ENCODE measurements around the gene SF3B1.
"Not testable (repeated sequence)": the region's sequence is repeated elsewhere in the genome, so short reads cannot be mapped to it uniquely, and the experiment has no call there.

SF3B1 gene

DNA sequence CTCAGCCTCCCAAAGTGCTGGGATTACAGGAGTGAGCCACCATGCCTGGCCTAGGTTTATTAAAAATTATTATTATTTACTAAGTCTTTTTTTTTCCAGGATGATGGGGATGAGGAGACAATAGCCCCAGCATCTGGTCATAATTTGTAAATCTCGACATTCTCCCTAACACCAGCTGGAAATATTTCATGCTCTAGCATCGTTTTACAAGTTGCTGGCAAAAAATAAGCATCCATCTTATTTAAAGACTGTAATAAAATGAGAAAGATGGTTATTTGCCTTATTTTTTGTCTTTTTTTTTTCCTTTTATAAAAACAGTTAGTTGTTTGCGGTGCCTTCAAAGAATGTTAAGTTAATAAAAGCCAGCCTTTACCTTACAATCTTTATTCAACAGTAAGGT lies 56.7 kb downstream of the SF3B1 start:
- DNase-seq, result no peak

DNA sequence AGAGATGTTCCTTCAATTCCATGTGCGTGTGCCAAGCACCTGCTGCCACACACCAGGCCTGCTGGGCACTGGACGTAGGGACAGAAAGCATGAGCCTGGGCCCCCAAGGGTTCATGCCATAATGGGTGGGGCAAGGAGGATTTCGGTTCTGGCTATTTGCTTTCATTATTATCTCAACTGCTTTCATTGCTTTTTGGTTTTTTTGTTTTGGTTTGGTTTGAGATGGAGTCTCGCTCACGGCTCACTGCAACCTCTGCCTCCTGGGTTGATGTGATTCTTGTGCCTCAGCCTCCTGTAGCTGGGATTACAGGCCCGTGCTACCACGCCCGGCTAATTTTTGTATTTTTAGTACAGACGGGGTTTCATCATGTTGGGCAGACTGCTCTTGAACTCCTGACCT lies 57.2 kb downstream of the SF3B1 start:
- no peak for DNase-seq

DNA sequence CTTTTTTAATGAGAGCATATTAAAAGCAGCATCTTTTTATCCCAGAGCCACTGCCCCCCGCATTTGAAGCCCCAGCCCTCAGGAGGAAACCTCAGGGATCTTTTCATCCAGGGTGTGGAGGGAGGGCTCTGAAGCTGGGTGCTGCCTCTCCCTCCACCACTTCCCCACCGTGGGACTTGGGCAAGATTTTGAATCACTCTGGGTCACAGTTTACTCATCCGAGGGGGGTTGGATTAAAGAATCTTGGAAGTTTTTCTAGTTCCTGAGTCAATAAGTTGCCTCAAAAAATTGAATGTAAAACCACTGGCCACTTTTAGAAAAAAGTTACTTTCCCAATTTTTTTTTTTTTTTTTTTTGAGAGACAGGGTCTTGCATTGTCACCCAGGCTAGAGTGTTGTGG lies 62.2 kb downstream of the SF3B1 start:
- DNase-seq, result no peak

DNA sequence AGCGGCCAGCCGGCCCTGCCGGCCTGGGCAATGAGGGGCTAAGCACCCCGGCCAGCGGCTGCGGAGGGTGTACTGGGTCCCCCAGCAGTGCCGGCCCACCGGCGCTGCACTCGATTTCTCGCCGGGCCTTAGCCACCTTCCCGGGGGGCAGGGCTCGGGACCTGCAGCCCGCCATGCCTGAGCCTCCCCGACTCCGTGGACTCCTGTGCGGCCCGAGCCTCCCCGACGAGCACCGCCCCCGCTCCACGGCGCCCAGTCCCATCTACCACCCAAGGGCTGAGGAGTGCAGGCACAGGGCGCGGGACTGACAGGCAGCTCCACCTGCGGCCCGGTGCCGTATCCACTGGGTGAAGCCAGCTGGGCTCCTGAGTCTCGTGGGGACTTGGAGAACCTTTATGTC lies 64.2 kb downstream of the SF3B1 start:
- not testable (repeated sequence) for DNase-seq

DNA sequence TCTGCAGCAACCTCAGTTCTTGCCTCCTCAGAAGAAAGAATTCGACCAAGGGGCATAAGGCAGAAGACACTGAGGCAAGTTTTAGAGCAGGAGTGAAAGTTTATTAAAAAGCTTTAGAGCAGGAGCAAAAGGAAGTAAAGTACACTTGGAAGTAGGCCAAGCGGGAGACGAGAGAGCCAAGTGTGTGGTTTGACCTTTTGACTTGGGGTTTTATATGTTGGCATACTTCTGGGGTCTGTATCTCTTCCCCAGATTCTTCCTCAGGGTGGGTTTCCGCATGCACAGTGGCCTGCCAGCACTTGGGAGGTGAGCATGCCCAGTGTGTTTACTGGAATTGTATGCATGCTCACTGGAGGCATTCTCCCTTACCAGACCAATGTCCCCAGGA lies 64.9 kb downstream of the SF3B1 start:
- DNase-seq, result peak; percentile 16

DNA sequence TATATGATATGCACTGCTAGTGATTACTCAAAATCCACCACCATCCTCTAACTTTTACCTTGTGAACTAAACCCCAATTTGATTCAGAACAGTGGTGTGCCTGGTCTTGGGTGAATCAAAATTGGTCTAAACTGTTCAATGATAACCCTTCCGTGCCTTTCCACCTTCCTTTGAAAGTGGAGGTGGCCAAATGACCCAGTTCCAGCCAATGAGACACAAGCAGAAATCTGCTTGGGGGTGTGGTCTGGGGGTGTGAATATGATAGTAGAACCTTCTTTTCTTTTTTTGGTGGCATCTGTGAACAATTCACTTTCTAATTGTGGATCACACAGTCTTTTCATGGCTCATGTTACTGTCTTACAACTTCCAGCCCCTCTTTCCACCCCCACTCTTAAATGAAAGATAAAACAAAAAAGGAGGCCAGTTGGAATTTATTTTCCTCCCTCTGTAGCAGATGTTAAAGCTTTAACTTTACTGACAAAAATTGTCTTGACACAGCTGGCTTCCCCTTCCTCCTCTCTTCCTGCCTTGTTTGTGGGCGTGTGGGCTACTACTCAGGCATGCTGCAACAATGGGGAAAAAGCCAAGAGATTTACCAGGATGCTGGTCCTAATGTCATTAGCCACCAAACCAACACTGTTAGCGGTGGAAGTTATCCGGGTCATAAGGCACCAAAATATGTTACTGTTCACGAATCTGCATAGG lies 65.4 kb downstream of the SF3B1 start:
- DNase-seq, result no peak

DNA sequence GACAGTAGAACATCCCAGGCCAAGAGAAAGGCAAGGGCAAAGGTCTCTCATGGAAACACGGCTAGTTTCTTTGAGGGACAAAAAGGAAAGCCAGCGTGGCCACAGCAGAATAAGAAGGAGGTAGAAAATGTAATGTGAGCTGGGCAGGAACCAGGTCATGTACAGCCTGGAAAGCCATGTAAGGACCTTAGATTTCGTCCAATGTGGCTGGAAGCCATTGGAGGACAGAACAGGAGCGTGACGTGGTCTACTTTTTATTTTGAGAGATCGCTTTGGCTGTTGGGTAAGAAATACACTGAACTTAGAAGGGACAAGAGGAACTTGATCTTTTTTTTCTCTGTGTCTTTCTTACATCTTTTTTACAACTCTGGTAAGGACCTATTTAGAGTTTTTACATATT lies 66.4 kb downstream of the SF3B1 start:
- DNase-seq, result no peak

DNA sequence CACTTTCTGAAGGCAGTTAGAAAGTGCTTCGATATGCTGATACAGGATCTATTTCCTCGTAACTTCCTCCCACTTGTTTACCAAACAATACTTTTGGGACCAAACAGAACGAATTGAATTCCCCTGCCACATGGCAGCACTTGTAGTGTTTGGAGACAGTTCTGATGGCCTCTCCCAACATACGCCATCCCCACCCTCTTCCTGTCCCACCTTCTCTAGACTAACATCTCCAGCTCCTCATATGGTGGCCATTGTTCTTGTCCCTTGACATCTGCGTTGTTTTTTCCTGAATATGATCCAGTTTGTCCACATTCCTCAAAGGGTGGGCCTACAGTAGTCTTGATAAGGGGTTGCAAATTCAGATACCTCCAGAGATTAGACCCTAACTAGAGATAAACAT lies 70.8 kb downstream of the SF3B1 start:
- DNase-seq, result no peak

DNA sequence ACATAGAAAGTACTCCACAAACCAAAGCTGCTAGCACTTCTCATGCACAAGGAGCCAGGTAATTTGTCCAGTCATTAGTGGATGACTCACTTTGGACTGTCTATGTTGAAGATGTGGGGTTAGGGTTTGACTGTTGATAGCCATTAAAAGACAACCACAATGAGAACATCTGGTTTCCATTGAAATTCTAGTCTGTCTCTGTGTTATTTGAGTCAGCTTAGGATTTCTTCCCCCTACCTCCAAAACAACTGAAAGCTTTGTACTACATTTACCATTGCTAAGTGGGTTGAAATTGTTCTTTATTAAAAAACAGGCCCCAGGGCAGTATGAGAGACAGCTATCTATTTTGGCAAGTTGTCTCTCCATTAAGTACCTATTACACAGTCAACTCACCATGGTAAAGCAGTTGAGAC lies 74.1 kb downstream of the SF3B1 start:
- no peak for DNase-seq

DNA sequence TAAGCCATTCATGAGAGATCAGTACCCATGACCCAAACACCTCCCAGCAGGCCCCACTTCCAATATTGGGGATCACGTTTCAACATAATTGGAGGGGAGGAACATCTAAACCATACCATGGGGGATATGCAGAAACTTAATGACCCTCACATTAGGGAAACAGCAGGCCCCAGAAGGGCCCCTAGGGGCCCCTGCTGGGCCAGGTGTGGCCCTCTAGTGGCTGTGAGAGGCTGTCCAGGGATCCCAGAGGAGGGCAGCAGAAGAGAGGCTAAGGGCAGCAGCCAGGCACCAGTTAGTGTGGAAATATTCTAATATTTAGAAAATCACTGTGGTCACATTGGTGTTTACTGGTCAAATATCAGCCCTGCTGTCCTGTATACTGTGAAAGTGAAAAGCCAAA lies 75.0 kb downstream of the SF3B1 start:
- no peak for DNase-seq

DNA sequence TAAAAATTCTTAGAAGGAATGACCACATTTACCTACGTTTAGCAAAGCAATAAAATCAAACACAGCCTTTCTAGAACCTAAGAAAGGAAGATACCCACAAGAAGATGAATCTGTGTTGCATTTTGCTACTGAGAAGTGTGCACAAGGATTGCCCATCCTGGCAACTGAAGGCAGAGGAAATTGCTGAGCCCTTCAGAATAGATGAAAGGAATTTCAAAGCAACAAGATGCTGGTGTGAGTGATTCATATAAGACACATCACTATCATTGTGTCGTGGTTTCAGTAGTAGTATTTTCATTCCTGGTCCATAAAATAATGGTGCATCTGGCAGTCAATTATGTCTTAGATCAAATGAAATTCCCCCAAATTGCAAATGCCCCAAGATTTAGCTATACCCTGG lies 75.9 kb downstream of the SF3B1 start:
- DNase-seq, result peak; percentile 43

DNA sequence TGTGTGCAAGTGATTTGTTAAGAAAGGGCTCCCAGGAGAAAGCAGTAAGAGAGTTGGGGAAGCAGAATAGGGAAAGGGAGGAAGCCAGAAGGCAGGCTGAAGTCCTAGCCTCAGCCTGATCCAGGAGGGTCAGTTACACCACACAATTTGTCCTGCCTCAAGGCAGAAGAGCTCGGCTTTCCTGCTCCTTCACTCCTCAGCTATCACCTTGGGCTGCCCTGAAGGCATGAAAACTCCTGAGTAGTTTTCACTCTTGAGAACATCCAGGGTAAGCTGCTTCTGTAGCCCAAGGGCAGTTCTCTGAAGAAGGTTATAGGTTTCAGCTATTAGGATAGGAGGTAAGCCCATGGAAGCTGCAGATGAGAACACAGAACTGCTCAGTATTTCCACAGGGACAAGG lies 76.8 kb downstream of the SF3B1 start:
- DNase-seq, result no peak

DNA sequence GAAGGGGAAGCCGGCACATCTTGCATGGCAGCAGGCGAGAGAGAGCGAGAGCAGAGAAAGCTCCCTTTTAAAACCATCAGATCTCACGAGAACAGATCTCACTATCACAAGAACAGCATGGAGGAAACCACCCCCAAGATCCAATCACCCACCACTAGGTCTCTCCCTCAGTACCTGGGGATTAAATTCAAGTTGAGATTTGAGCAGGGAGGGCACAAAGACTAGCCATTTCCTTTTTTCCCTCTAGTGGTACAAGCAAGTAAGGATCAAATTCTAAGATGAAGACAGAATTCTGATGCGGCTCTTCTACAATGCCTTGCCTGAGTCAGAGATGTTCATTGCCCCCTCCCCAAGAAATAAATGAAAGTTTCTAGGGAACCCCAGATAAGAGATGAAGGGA lies 78.7 kb downstream of the SF3B1 start:
- no peak for DNase-seq

DNA sequence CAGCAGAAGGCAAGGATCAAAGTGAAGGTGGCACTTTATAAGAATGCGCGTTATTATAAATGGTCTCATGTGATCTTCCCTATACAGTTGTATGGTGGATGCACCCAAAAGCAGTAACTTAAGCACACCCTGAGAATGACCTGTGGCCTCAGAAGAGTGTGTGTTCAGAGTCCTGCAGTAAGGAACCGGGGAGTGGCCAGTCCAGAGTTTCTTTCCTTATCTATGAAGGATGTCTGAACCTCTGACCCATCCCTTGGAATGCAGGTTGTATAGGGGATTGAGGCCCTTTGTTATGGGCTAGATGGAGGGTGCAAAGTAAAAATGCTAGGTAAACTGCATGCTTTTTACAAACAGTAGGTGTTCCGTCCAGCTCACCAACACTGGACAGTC lies 80.7 kb downstream of the SF3B1 start:
- no peak for DNase-seq

DNA sequence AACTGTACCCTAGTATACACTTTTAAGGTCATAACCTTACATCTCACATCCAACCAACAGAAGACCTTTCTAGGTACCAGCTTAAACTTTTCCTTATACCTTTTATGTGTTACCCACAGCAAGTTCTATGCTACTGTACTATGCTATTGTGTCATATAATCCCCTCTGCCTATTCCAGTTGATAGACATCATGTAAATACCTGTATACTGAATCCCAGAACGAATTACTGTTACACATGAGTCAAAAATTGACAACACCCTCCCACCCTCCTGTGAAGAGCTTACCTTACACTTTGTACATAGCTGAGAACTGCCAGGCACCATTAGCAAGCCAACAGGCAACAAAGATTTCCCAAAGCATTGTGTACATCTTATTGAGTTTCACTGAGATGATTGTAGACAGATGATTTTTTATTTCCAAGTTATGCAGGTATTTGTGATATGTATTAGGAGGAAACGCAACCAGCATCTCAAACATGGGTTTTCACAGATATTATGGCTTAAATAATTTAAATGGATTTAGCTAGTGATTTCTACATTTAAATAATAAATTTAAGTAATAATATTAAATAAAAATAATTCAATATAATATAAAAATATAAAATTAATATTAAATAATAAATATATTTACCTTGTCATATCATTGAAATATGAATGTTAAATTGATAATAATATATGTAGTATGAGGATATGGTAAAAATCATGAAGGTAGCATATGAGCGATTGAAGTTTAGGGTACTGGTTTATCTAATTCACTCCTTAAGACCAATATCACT lies 81.2 kb downstream of the SF3B1 start:
- no peak for DNase-seq

DNA sequence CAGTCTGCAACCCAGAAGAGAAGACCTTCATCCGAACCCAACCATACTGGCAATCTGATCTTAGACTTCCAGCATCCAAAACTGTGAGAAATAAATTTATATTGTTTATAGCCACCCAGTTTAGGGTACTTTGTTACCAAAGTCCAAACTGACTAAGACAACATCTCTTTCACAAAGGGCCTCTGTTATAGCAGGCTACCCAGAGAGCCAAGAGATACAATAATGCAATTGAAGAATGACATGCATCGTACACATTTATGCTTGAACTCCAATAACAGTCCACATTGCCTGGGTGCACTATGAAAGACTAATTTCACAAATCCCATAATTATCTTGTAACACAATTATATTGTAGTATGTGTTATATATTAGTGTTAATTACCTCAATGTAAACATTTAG lies 85.1 kb downstream of the SF3B1 start:
- DNase-seq, result no peak

DNA sequence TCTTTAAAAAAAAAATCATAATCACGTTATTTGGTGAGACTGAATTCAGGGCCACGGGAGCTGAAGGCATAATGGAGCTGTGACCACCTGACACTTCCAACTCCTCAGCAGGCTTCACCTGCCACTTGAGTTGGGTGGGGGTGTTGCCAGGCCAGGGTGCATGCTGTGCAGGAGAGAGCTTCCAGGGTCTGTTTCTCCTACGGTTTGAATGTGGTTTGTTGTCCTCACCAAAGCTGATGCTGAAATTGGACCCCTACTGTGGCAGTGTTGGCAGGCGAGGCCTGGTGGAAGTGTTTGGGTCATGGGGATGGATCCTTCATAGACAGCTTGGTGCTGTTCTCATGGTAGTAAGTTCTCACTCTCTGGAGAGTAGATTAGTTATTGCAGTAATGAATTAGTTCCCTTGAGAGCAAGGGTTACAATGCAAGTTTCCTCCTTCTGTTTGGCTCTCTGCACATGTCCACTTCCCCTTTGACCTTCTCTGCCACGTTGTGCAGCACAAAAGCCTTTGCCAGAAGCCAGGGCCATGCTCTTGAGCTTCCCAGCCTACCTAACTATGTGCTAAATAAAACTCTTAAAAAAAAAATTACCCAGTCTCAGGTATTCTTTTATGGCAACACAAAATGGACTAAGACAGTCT lies 86.0 kb downstream of the SF3B1 start:
- no peak for DNase-seq

DNA sequence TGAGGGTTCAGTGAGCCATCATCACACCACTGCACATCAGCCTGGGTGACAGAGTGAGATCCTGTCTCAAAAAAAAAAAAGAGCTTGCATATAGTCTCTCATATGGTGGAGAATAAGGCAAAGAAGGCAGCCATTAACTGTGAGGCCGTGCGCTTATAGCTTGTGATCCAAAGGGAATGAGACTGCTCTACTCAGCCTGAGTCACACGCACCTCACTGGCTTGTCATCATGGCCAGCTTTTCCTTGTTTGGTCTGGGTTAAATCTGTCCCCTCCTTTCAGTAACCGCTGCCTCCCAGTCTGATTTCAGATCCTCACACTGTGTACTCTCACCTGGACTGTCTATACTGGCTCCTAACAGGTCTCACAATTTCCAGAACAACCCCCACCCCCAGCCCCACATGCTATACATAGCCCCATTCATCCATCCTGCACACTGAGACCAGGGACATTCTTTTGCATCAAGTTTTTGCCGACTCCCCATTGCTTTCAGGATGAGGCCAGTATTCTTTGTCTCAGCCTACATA lies 88.9 kb downstream of the SF3B1 start:
- no peak for DNase-seq

DNA sequence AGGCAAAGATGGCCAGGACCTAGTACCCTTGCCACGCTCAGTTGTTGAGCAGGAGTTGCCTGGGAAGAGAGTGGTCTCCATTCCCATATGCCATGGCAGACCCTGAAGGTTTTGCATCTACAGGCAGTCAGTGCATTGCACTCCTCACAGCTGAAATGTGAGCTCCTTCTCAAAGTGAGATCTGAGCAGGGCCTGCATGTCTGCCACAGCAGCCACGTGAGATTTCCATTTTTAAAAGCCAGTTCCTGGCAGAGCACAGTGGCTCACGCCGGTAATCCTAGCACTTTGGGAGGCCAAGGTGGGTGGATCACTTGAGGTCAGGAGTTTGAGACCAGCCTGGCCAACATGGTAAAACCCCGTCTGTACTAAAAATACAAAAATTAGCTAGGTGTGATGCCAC lies 90.9 kb downstream of the SF3B1 start:
- not testable (repeated sequence) for DNase-seq

DNA sequence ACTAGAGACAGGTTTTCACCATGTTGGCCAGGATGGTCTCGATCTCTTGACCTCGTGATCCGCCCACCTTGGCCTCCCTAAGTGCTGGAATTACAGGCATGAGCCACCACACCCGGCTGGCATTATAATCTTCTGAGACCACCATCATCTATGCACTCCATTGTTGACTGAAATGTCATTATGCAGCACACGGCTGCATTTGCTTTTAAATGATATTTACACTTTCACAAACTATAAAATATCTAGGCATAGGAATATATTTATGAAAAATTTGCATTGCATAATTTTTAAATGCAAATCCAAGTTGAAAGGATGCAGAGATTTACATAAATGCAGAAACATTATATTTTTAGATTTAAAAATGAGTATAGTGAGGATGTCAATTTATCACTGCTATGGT lies 94.2 kb downstream of the SF3B1 start:
- DNase-seq, result no peak
